Left renal cortex interstitium (tissue), 4 donors: ENCODE measurements around the gene KRT83. TPM values are rescaled to one million over a fixed set of nuclear protein-coding genes. Genes with fewer than 3 reads are reported as not detected.

ENCODE experiments used
- DNase-seq, 4 donors: peaks; one replicate each; pipeline ENCODE4 v3.0.0-alpha.2; 2013; ENCODE audit warnings: low read depth in 4 of 4, low spot score in 2 of 4, missing footprints in 1 of 4
- polyA plus RNA-seq, 4 donors: library from polyadenylated mRNA; unstranded; fragments of 120-200 nt; gene quantifications; one replicate each; pipeline ENCODE4 v1.2.1, GENCODE V29; 2013; ENCODE audit not compliant: insufficient read length in 4 of 4

The KRT83 gene
- polyA plus RNA-seq, 4 donors, result not detected

DNA sequence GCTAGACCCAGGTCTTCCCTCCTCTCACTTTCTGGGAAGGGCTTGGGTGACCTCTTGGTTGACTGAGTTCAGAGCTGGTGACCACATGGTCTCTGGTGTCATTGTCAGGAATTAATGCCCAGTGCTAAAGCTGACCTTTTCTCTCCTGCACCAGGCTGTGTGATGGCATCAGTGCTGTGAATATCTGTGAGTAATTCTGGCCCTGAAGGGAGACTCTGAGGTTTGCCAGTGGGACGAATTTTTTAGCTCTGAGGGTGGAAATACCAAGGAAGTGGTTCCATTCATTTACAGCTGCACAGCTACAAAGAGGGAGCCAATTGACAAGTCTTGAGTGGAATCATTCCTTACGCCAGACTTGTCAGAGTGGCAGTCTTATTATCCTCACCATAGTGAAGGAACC, 53.0 kb downstream of the KRT83 start:
- DNase-seq, result no peak

DNA sequence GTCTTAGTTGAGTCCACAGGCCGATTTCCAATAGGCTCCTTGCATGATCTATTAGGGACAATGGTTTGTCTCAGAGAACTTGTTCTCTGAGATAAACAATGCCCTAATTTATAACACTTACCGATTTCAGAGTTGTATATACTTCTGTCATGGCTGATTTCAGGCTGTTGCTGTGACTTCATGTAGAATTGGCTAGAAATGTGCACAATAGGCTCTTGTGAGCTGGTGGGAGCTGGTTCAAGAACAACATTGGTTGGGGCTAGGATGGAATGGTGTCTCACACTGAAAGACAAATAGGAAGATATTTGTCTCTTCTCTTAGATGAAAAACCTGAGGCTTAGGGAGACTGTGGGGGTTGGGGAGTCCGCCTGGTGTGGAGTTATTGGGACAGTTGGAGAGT, 53.5 kb downstream of the KRT83 start:
- no peak for DNase-seq

GRCh38 chr12:52267266-52267665, 53.9 kb downstream of the KRT83 start:
- no peak for DNase-seq

GRCh38 chr12:52266514-52266913, 54.7 kb downstream of the KRT83 start:
- DNase-seq, result no peak

GRCh38 chr12:52264435-52264825, 56.8 kb downstream of the KRT83 start:
- no peak for DNase-seq

Other genes starting within 250 kb of the KRT83 start
- gene SMIM41, start 241.7 kb downstream of the KRT83 start, polyA plus RNA-seq, result under 1 TPM; 0.27 to 0.70 (median 0.41) TPM
- gene KRT80, start 129.4 kb downstream of the KRT83 start, polyA plus RNA-seq, result 1 to 10 TPM in 3 of 4 donors, under 1 TPM in 1; 0.97 to 1.1 (median 1.0) TPM
- gene KRT7, start 88.2 kb downstream of the KRT83 start, polyA plus RNA-seq, result 100 to 1,000 TPM in 1 of 4 donors, 10 to 100 TPM in 3; 61.8 to 110 (median 77.3) TPM
- under 1 TPM in 2 of 4 donors, not detected in 2; 0.08 to 0.25 TPM for gene KRT86, start 46.8 kb downstream of the KRT83 start, polyA plus RNA-seq
- gene KRT81, start 29.9 kb downstream of the KRT83 start, polyA plus RNA-seq, result not detected
- not detected for gene KRT85, start 46.1 kb upstream of the KRT83 start, polyA plus RNA-seq
- gene KRT84, start 64.3 kb upstream of the KRT83 start, polyA plus RNA-seq, result not detected
- gene KRT82, start 84.9 kb upstream of the KRT83 start, polyA plus RNA-seq, result not detected
- not detected for gene KRT75, start 113.0 kb upstream of the KRT83 start, polyA plus RNA-seq
- not detected for gene KRT6B, start 130.7 kb upstream of the KRT83 start, polyA plus RNA-seq
- gene KRT6C, start 152.4 kb upstream of the KRT83 start, polyA plus RNA-seq, result not detected
- not detected for gene KRT6A, start 171.9 kb upstream of the KRT83 start, polyA plus RNA-seq
- 1 to 10 TPM in 1 of 4 donors, under 1 TPM in 2, not detected in 1; 0.08 to 1.0 (median 0.16) TPM for gene KRT5, start 199.0 kb upstream of the KRT83 start, polyA plus RNA-seq
- not detected for gene KRT71, start 231.7 kb upstream of the KRT83 start, polyA plus RNA-seq